CD4-positive, alpha-beta T cell treated with Interleukin-4 for 4 hours (primary cell): ENCODE results near the gene CYP1A2.
"Not testable (repeated sequence)": the region's sequence is repeated elsewhere in the genome, so short reads cannot be mapped to it uniquely, and the experiment has no call there.

Source experiments
- DNase-seq: peaks from one replicate; pipeline ENCODE4 v3.0.0-alpha.2; 2020

CYP1A2 gene

GRCh38 chr15:74777769-74778598, 29.3 kb downstream of the CYP1A2 start:
- DNase-seq = no peak

- DNase-seq = no peak
Measured at GRCh38 chr15:74778599-74778970, 29.9 kb downstream of the CYP1A2 start.

- no peak for DNase-seq
Measured at GRCh38 chr15:74779162-74779648, 30.6 kb downstream of the CYP1A2 start.

GRCh38 chr15:74780523-74781430, 32.1 kb downstream of the CYP1A2 start:
- DNase-seq = peak; percentile 79

- DNase-seq = peak; percentile 67
Measured at GRCh38 chr15:74781431-74782258, 33.0 kb downstream of the CYP1A2 start, which contains the start of gene CSK. TSS of gene CSK (plus strand) at chr15:74782080. CDS start at chr15:74798298, 16,218 bp downstream.

- peak; percentile 46 for DNase-seq
Measured at GRCh38 chr15:74782259-74783071, 33.8 kb downstream of the CYP1A2 start.

GRCh38 chr15:74783072-74783807, 34.6 kb downstream of the CYP1A2 start:
- DNase-seq = no peak

- no peak for DNase-seq
Measured at GRCh38 chr15:74783808-74784175, 35.1 kb downstream of the CYP1A2 start.

GRCh38 chr15:74784426-74785193, 36.0 kb downstream of the CYP1A2 start:
- no peak for DNase-seq

- peak; percentile 55 for DNase-seq
Measured at GRCh38 chr15:74785194-74786032, 36.8 kb downstream of the CYP1A2 start.

GRCh38 chr15:74786081-74786480, 37.4 kb downstream of the CYP1A2 start:
- not testable (repeated sequence) for DNase-seq

- DNase-seq = no peak
Measured at GRCh38 chr15:74786551-74787165, 38.0 kb downstream of the CYP1A2 start.

- peak; percentile 93 for DNase-seq
Measured at GRCh38 chr15:74787251-74788041, 38.8 kb downstream of the CYP1A2 start.

- no peak for DNase-seq
Measured at GRCh38 chr15:74788042-74788682, 39.5 kb downstream of the CYP1A2 start.

- DNase-seq = peak; percentile 55
Measured at GRCh38 chr15:74788683-74789151, 40.1 kb downstream of the CYP1A2 start.

GRCh38 chr15:74789171-74789631, 40.6 kb downstream of the CYP1A2 start:
- DNase-seq = no peak

GRCh38 chr15:74789741-74790079, 41.1 kb downstream of the CYP1A2 start:
- DNase-seq = no peak
